Coronary artery (tissue), 2 donors: ENCODE data around the gene CEP41.

ENCODE experiments used
- DNase-seq: peaks from one replicate; pipeline ENCODE4 v3.0.0-alpha.2; 2017; ENCODE audit warnings: low spot score
- H3K27ac ChIP-seq, 2 donors: fragments of 200-600 bp; sonication (generic); one replicate each; pipeline ENCODE4 v1.5.1; 2016 to 2019
- H3K4me3 ChIP-seq: fragments of 200-600 bp; sonication (generic); 2 replicates; pipeline ENCODE4 v1.5.1; 2016; ENCODE audit warnings: mild to moderate bottlenecking, moderate library complexity
- CTCF ChIP-seq: fragments of 200-600 bp; sonication (generic); IDR thresholded peaks from one replicate; pipeline ENCODE4 v1.5.1; 2019; ENCODE audit warnings: antibody characterized with exemption

The CEP41 gene

GRCh38 chr7:130429019-130429418 lies 11.8 kb downstream of the CEP41 start:
- no peak for DNase-seq
- H3K27ac ChIP-seq = no peak overlapping the region
- no peak overlapping the region for H3K4me3 ChIP-seq
- no peak for TF ChIP-seq CTCF

- no peak for TF ChIP-seq CTCF
- no peak overlapping the region for H3K4me3 ChIP-seq
- H3K27ac ChIP-seq = no peak overlapping the region
- no peak for DNase-seq
Observed at GRCh38 chr7:130426564-130426963, 14.3 kb downstream of the CEP41 start.

DNA sequence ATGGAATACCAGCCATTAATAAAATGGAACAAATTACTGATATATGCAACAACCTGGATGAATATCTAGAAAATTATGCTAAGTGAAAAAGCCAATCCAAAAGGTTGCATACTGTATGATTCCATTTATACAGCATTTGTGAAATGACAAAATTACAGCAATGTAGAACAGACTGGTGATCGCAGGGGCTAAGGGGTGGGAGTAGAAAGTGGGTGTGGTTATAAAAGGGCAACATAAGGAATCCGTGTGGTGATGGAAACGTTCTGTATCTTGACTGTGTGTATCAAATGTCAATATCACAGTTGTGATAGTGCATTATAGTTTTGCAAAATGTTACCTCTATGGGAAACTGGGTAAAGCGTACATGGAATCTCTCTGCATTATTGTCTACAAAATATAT lies 15.0 kb downstream of the CEP41 start:
- Histone ChIP-seq H3K27ac (no peak overlapping the region), H3K4me3 (no peak overlapping the region)
- TF ChIP-seq CTCF = no peak
- DNase-seq = no peak

GRCh38 chr7:130423501-130424037 lies 17.2 kb downstream of the CEP41 start:
- TF ChIP-seq CTCF = no peak
- no peak for DNase-seq
- Histone ChIP-seq H3K27ac (no peak overlapping the region), H3K4me3 (no peak overlapping the region)

DNA sequence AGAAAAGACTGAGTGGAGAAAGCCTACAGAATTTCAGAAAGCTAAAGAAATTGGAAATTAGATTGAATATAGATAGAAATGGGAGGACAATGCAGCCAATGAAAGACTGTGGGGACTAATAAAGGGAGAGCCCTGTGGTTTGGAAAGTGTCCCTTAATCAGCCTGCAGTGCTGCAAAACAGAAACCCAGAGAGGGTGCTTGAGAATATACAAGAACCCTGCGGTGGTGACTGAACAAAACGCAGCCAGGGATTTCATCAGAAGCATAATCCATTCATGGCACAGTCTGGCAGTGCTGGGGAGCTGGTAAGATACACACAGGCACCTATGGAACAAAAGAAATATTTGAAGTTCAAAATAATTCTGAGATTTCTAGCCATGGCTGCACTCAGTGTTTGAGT lies 19.1 kb downstream of the CEP41 start:
- H3K27ac ChIP-seq = no peak overlapping the region
- TF ChIP-seq CTCF = no peak
- DNase-seq = no peak
- H3K4me3 ChIP-seq = no peak overlapping the region

DNA sequence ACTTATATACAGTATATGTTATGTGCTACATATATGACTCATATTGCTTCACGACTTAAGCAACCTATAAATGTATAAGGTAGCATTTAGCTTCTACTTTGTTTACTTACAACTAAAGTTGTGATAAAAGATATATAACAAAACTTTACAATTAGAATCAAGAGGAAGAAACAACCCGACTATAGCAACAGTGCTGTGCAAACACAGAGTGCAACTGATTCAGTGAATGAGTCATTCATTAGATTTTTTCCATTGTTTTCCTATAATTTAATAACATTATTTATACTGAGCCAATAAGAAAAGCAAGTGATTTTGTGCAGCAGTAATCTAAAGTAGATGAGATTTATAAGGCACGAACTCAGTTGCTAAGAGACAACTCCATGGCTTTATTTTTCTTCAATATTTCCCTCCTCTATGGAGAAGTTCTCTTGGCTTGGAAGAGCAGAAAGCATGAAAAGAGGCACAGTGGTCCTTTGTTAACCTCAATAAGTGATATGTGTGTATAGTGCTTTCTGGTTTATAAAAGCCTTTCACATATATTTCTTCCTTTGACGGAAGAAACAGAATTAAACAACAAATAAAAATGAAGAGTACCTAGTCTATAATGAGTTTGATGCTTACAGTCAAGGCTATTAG lies 19.8 kb downstream of the CEP41 start:
- no peak for DNase-seq
- Histone ChIP-seq H3K27ac (no peak overlapping the region), H3K4me3 (no peak overlapping the region)
- no peak for TF ChIP-seq CTCF

- no peak overlapping the region for H3K4me3 ChIP-seq
- no peak for TF ChIP-seq CTCF
- no peak overlapping the region for H3K27ac ChIP-seq
- DNase-seq = no peak
Observed at GRCh38 chr7:130419658-130420057, 21.2 kb downstream of the CEP41 start.
